Medulla oblongata (tissue), 1 donor: ENCODE data around the gene FBXO41.
A peak's percentile ranks its signal among the peaks of the same experiment; 100 is the strongest.

Experiments used
- DNase-seq: peaks from one replicate; pipeline ENCODE4 v3.0.0-alpha.2; 2015; ENCODE audit errors: extremely low spot score

The FBXO41 gene

GRCh38 chr2:73290049-73290839, 6.0 kb upstream of the FBXO41 start:
- DNase-seq: no peak

- DNase-seq: no peak
These were observed 5.0 kb upstream of the FBXO41 start for GRCh38 chr2:73289304-73289703.

- no peak for DNase-seq
These were observed 1.9 kb upstream of the FBXO41 start for GRCh38 chr2:73286134-73286655.

GRCh38 chr2:73285159-73285739, 971 bp upstream of the FBXO41 start:
- DNase-seq: peak; percentile 56

- no peak for DNase-seq
These were observed 558 bp downstream of the FBXO41 start for GRCh38 chr2:73283545-73284295.

GRCh38 chr2:73282924-73283544, 1.2 kb downstream of the FBXO41 start:
- DNase-seq: no peak

- DNase-seq: no peak
These were observed 3.0 kb downstream of the FBXO41 start for GRCh38 chr2:73281244-73281643.

GRCh38 chr2:73279852-73280251, 4.4 kb downstream of the FBXO41 start:
- DNase-seq: no peak

- DNase-seq: no peak
These were observed 12.0 kb downstream of the FBXO41 start for GRCh38 chr2:73272270-73272669.

- no peak for DNase-seq
These were observed 14.4 kb downstream of the FBXO41 start for GRCh38 chr2:73269686-73270465.

GRCh38 chr2:73268830-73269685, 15.2 kb downstream of the FBXO41 start:
- DNase-seq: no peak

- DNase-seq: no peak
These were observed 15.9 kb downstream of the FBXO41 start for GRCh38 chr2:73268366-73268829.

GRCh38 chr2:73267008-73267407, 17.3 kb downstream of the FBXO41 start:
- DNase-seq: no peak

GRCh38 chr2:73266061-73266901, 18.0 kb downstream of the FBXO41 start:
- no peak for DNase-seq

- DNase-seq: no peak
These were observed 18.8 kb downstream of the FBXO41 start for GRCh38 chr2:73265298-73266060.

GRCh38 chr2:73264783-73265182, 19.5 kb downstream of the FBXO41 start:
- DNase-seq: no peak

- no peak for DNase-seq
These were observed 20.0 kb downstream of the FBXO41 start for GRCh38 chr2:73264332-73264606.

- no peak for DNase-seq
These were observed 20.5 kb downstream of the FBXO41 start for GRCh38 chr2:73263540-73264331.
